Measurements from ENCODE around the gene HSD17B2.

Gene HSD17B2

DNA sequence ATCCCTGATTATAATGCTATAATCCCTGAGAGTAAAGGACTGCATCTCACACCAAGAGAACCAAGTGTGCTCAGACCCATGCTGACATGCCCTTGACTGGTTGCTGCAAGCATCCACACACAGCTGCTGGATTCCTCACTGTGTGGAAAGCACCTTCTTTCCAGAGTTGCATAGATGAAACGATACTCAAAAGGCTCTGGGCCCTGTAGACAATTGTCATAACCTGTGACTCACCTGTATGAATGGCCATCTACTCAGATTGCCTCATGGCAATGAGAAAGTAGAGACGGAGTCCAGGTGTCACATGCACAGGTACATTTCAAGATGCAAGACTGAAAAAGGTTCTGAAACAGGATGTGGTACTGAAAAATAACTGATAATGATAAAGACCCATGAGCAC lies 76.9 kb downstream of the HSD17B2 start:
- no peak overlapping the region for H3K4me3 ChIP-seq (ENCODE audit: low read length)
- DNase-seq (ENCODE audit: low read depth), result peak; percentile 96
- TF ChIP-seq, protein P1, sequence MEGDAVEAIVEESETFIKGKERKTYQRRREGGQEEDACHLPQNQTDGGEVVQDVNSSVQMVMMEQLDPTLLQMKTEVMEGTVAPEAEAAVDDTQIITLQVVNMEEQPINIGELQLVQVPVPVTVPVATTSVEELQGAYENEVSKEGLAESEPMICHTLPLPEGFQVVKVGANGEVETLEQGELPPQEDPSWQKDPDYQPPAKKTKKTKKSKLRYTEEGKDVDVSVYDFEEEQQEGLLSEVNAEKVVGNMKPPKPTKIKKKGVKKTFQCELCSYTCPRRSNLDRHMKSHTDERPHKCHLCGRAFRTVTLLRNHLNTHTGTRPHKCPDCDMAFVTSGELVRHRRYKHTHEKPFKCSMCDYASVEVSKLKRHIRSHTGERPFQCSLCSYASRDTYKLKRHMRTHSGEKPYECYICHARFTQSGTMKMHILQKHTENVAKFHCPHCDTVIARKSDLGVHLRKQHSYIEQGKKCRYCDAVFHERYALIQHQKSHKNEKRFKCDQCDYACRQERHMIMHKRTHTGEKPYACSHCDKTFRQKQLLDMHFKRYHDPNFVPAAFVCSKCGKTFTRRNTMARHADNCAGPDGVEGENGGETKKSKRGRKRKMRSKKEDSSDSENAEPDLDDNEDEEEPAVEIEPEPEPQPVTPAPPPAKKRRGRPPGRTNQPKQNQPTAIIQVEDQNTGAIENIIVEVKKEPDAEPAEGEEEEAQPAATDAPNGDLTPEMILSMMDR (IDR thresholded peaks at IDR 0.05; ENCODE audit: insufficient read depth, low read depth, low read length, missing control alignments), result no peak

- TF ChIP-seq, protein P1 (IDR thresholded peaks at IDR 0.05; ENCODE audit: insufficient read depth, low read depth, low read length, missing control alignments), result no peak
- H3K4me3 ChIP-seq (ENCODE audit: low read length), result no peak overlapping the region
- DNase-seq (ENCODE audit: low read depth), result no peak
Measured at GRCh38 chr16:82113741-82114140, 78.7 kb downstream of the HSD17B2 start.

DNA sequence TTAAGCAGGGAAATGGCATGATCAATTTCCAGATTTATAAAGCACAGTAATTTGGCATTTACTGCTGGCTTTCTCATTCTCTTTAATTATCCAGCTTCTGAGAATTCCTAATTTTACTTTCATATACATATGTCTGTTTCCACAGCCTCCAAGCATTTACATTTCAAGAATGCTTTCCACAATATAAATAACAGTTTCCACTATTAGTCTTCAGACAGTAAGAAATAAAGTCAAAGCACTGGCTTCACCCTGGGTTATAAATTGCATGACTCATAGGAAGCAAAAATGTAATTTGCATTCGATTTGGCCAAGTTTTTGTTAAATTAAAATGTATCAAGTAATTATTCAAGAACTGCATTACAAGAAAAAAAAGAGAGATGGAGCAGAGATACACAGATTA lies 81.5 kb downstream of the HSD17B2 start:
- DNase-seq (ENCODE audit: low read depth), result no peak
- TF ChIP-seq, protein P1 (IDR thresholded peaks at IDR 0.05; ENCODE audit: insufficient read depth, low read depth, low read length, missing control alignments), result no peak
- no peak overlapping the region for H3K4me3 ChIP-seq (ENCODE audit: low read length)

- no peak overlapping the region for H3K4me3 ChIP-seq (ENCODE audit: low read length)
- no peak for DNase-seq (ENCODE audit: low read depth)
- TF ChIP-seq, protein P1 (IDR thresholded peaks at IDR 0.05; ENCODE audit: insufficient read depth, low read depth, low read length, missing control alignments), result no peak
Measured at GRCh38 chr16:82118749-82119148, 83.7 kb downstream of the HSD17B2 start.

GRCh38 chr16:82119405-82119804 lies 84.4 kb downstream of the HSD17B2 start:
- H3K4me3 ChIP-seq (ENCODE audit: low read length), result no peak overlapping the region
- TF ChIP-seq, protein P1 (IDR thresholded peaks at IDR 0.05; ENCODE audit: insufficient read depth, low read depth, low read length, missing control alignments), result no peak
- DNase-seq (ENCODE audit: low read depth), result no peak

- no peak overlapping the region for H3K4me3 ChIP-seq (ENCODE audit: low read length)
- DNase-seq (ENCODE audit: low read depth), result no peak
- TF ChIP-seq, protein P1 (IDR thresholded peaks at IDR 0.05; ENCODE audit: insufficient read depth, low read depth, low read length, missing control alignments), result no peak
Measured at GRCh38 chr16:82124651-82125050, 89.6 kb downstream of the HSD17B2 start.

- DNase-seq (ENCODE audit: low read depth), result no peak
- TF ChIP-seq, protein P1 (IDR thresholded peaks at IDR 0.05; ENCODE audit: insufficient read depth, low read depth, low read length, missing control alignments), result no peak
- no peak overlapping the region for H3K4me3 ChIP-seq (ENCODE audit: low read length)
Measured at GRCh38 chr16:82129881-82130280, 94.8 kb downstream of the HSD17B2 start.

Data from epithelial cell of esophagus (primary cell).